ENCODE data around the gene TFPT.

TFPT gene

DNA sequence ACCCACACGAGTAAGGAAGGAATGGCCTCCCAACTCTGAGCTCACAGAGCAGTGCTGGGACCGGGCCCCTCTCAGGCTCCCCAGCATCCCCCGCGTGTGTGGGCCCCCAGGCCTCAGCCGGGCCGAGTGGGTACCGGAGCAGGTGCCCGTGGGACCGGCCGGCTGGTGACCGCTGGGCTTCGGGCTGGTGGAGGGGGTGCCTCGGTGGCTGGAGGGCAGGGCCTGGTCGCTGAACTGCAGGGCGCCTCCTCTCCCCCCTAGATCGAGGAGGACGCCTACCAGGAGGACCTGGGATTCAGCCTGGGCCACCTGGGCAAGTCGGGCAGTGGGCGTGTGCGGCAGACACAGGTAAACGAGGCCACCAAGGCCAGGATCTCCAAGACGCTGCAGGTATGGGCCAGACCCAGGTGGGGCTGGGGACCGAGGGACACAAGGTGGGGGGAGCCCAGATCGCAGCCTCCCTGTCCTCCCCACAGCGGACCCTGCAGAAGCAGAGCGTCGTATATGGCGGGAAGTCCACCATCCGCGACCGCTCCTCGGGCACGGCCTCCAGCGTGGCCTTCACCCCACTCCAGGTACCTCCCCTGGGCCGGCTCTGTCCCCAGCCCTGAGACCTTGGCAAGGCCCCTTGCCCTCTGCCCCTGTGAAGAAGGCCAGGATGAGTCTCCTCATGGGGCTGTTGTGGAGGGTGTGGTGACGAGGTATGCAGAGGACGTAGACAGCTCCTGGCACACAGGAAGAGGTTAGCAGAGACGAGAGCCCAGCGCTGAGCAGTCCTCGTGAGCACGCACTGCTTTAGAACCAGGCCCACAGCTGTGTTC is 13.5 kb upstream of the TFPT start:
- Histone ChIP-seq H3K9me3 (ENCODE audit: insufficient read depth, low read depth, low read length) (no peaks in the 10 kb centered on the region), H3K9ac (ENCODE audit: low read depth, low read length) (no peak overlapping the region), H3K4me1 (ENCODE audit: insufficient read depth, low read length) (no peaks in the 10 kb centered on the region), H3K36me3 (ENCODE audit: insufficient read depth, low read depth, low read length) (peaks cover 61% of the 10 kb centered on the region), H3K4me3 (ENCODE audit: low read length) (no peak overlapping the region), H3K27ac (ENCODE audit: low read length) (no peak overlapping the region), H3K27me3 (ENCODE audit: insufficient read depth, low read length) (no peaks in the 10 kb centered on the region)

- Histone ChIP-seq H3K9ac (ENCODE audit: low read depth, low read length) (no peak overlapping the region), H3K36me3 (ENCODE audit: insufficient read depth, low read depth, low read length) (peaks cover 67% of the 10 kb centered on the region), H3K9me3 (ENCODE audit: insufficient read depth, low read depth, low read length) (no peaks in the 10 kb centered on the region), H3K27ac (ENCODE audit: low read length) (no peak overlapping the region), H3K27me3 (ENCODE audit: insufficient read depth, low read length) (no peaks in the 10 kb centered on the region), H3K4me3 (ENCODE audit: low read length) (no peak overlapping the region), H3K4me1 (ENCODE audit: insufficient read depth, low read length) (no peaks in the 10 kb centered on the region)
Observed at GRCh38 chr19:54128441-54128725, 12.9 kb upstream of the TFPT start.

- Histone ChIP-seq H3K4me3 (ENCODE audit: low read length) (no peak overlapping the region), H3K27ac (ENCODE audit: low read length) (no peak overlapping the region), H3K9me3 (ENCODE audit: insufficient read depth, low read depth, low read length) (no peaks in the 10 kb centered on the region), H3K27me3 (ENCODE audit: insufficient read depth, low read length) (no peaks in the 10 kb centered on the region), H3K9ac (ENCODE audit: low read depth, low read length) (no peak overlapping the region), H3K4me1 (ENCODE audit: insufficient read depth, low read length) (no peaks in the 10 kb centered on the region), H3K36me3 (ENCODE audit: insufficient read depth, low read depth, low read length) (peaks cover 72% of the 10 kb centered on the region)
Observed at GRCh38 chr19:54127688-54128440, 12.4 kb upstream of the TFPT start.

DNA sequence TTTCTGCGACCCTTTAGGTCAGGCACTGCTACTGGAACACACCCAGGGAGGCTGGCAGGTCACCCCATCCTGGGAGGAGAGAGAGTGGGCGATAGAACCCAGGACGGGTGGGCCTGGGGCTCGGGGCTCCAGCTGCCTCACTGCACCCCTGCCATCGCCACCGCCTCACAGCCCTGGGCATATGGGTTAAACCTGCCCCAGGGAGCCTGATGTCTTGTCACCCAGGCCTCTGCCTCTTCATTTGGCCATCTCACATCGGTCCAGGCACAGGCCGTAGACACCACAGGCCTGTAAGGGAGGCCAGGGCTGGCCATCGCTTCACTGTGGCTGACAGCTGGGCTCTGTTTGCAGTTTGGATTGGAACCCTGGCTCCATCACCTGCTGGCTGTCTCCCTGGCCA is 10.3 kb upstream of the TFPT start:
- no peaks in the 10 kb centered on the region for H3K9me3 ChIP-seq (ENCODE audit: insufficient read depth, low read depth, low read length)
- no peaks in the 10 kb centered on the region for H3K4me1 ChIP-seq (ENCODE audit: insufficient read depth, low read length)
- no peak overlapping the region for H3K9ac ChIP-seq (ENCODE audit: low read depth, low read length)
- H3K27ac ChIP-seq (ENCODE audit: low read length), result no peak overlapping the region
- no peaks in the 10 kb centered on the region for H3K27me3 ChIP-seq (ENCODE audit: insufficient read depth, low read length)
- H3K4me3 ChIP-seq (ENCODE audit: low read length), result no peak overlapping the region
- H3K36me3 ChIP-seq (ENCODE audit: insufficient read depth, low read depth, low read length), result peaks cover 77% of the 10 kb centered on the region

- no peaks in the 10 kb centered on the region for H3K27me3 ChIP-seq (ENCODE audit: insufficient read depth, low read length)
- peaks cover 83% of the 10 kb centered on the region for H3K36me3 ChIP-seq (ENCODE audit: insufficient read depth, low read depth, low read length)
- H3K4me1 ChIP-seq (ENCODE audit: insufficient read depth, low read length), result no peaks in the 10 kb centered on the region
Observed at GRCh38 chr19:54124393-54124792, 8.9 kb upstream of the TFPT start.

GRCh38 chr19:54123682-54124081 is 8.2 kb upstream of the TFPT start:
- H3K27me3 ChIP-seq (ENCODE audit: insufficient read depth, low read length), result no peaks in the 10 kb centered on the region
- H3K36me3 ChIP-seq (ENCODE audit: insufficient read depth, low read depth, low read length), result peaks cover 81% of the 10 kb centered on the region
- no peak overlapping the region for H3K4me3 ChIP-seq (ENCODE audit: low read length)
- no peaks in the 10 kb centered on the region for H3K4me1 ChIP-seq (ENCODE audit: insufficient read depth, low read length)
- H3K9me3 ChIP-seq (ENCODE audit: insufficient read depth, low read depth, low read length), result no peaks in the 10 kb centered on the region
- no peak overlapping the region for H3K9ac ChIP-seq (ENCODE audit: low read depth, low read length)
- no peak overlapping the region for H3K27ac ChIP-seq (ENCODE audit: low read length)

More at GRCh38 chr19:54124393-54124792, 8.9 kb upstream of the TFPT start:
- Histone ChIP-seq H3K4me3 (ENCODE audit: low read length) (no peak overlapping the region), H3K9ac (ENCODE audit: low read depth, low read length) (no peak overlapping the region), H3K27ac (ENCODE audit: low read length) (no peak overlapping the region), H3K9me3 (ENCODE audit: insufficient read depth, low read depth, low read length) (no peaks in the 10 kb centered on the region)

GRCh38 chr19:54121259-54121658 is 5.8 kb upstream of the TFPT start:
- H3K9me3 ChIP-seq (ENCODE audit: insufficient read depth, low read depth, low read length), result no peaks in the 10 kb centered on the region
- H3K4me3 ChIP-seq (ENCODE audit: low read length), result no peak overlapping the region
- H3K27me3 ChIP-seq (ENCODE audit: insufficient read depth, low read length), result no peaks in the 10 kb centered on the region
- H3K9ac ChIP-seq (ENCODE audit: low read depth, low read length), result no peak overlapping the region
- H3K27ac ChIP-seq (ENCODE audit: low read length), result no peak overlapping the region
- no peaks in the 10 kb centered on the region for H3K4me1 ChIP-seq (ENCODE audit: insufficient read depth, low read length)
- peaks cover 77% of the 10 kb centered on the region for H3K36me3 ChIP-seq (ENCODE audit: insufficient read depth, low read depth, low read length)

GRCh38 chr19:54114340-54115108 is 933 bp downstream of the TFPT start:
- peak overlapping the region; percentile 86 for H3K4me3 ChIP-seq (ENCODE audit: low read length)
- H3K27ac ChIP-seq (ENCODE audit: low read length), result peak overlapping the region; percentile 81

GRCh38 chr19:54109651-54110050 is 5.8 kb downstream of the TFPT start:
- H3K27ac ChIP-seq (ENCODE audit: low read length), result no peak overlapping the region
- H3K9me3 ChIP-seq (ENCODE audit: insufficient read depth, low read depth, low read length), result no peaks in the 10 kb centered on the region
- H3K9ac ChIP-seq (ENCODE audit: low read depth, low read length), result no peak overlapping the region
- H3K4me3 ChIP-seq (ENCODE audit: low read length), result no peak overlapping the region
- no peaks in the 10 kb centered on the region for H3K4me1 ChIP-seq (ENCODE audit: insufficient read depth, low read length)
- peaks cover 82% of the 10 kb centered on the region for H3K36me3 ChIP-seq (ENCODE audit: insufficient read depth, low read depth, low read length)
- no peaks in the 10 kb centered on the region for H3K27me3 ChIP-seq (ENCODE audit: insufficient read depth, low read length)

More at GRCh38 chr19:54114340-54115108, 933 bp downstream of the TFPT start:
- Histone ChIP-seq H3K9ac (ENCODE audit: low read depth, low read length) (peak overlapping the region; percentile 90), H3K9me3 (ENCODE audit: insufficient read depth, low read depth, low read length) (no peaks in the 10 kb centered on the region), H3K27me3 (ENCODE audit: insufficient read depth, low read length) (no peaks in the 10 kb centered on the region), H3K36me3 (ENCODE audit: insufficient read depth, low read depth, low read length) (peaks cover 51% of the 10 kb centered on the region), H3K4me1 (ENCODE audit: insufficient read depth, low read length) (no peaks in the 10 kb centered on the region)

DNA sequence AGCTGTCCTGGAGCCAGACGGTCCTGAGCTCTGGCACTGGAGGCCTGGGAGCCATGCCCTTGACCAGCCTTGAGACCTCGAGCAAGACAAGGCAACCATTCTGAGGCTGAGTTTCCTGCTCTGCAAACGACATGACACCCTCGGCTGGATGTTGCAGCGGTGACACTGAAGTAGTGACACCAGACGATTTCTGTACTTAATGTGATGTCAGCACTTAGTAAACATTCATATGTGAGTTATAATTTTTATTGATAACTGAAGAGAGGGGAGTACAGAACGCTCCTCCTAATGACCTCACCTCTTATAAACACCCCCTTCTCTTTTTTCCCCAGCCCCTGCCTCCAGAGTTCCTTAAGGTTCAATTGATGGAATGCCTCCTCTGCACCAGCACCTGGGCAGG is 7.0 kb downstream of the TFPT start:
- Histone ChIP-seq H3K9ac (ENCODE audit: low read depth, low read length) (no peak overlapping the region), H3K4me1 (ENCODE audit: insufficient read depth, low read length) (no peaks in the 10 kb centered on the region), H3K36me3 (ENCODE audit: insufficient read depth, low read depth, low read length) (peaks cover 79% of the 10 kb centered on the region), H3K27ac (ENCODE audit: low read length) (no peak overlapping the region), H3K9me3 (ENCODE audit: insufficient read depth, low read depth, low read length) (no peaks in the 10 kb centered on the region), H3K27me3 (ENCODE audit: insufficient read depth, low read length) (no peaks in the 10 kb centered on the region), H3K4me3 (ENCODE audit: low read length) (no peak overlapping the region)

GRCh38 chr19:54107876-54108490 is 7.5 kb downstream of the TFPT start:
- Histone ChIP-seq H3K4me3 (ENCODE audit: low read length) (no peak overlapping the region), H3K27ac (ENCODE audit: low read length) (no peak overlapping the region), H3K36me3 (ENCODE audit: insufficient read depth, low read depth, low read length) (peaks cover 74% of the 10 kb centered on the region), H3K27me3 (ENCODE audit: insufficient read depth, low read length) (no peaks in the 10 kb centered on the region), H3K9me3 (ENCODE audit: insufficient read depth, low read depth, low read length) (no peaks in the 10 kb centered on the region), H3K4me1 (ENCODE audit: insufficient read depth, low read length) (no peaks in the 10 kb centered on the region), H3K9ac (ENCODE audit: low read depth, low read length) (no peak overlapping the region)

Data from iPS-20b (cell line).